ENCODE results near the gene BEAN1.

- TF ChIP-seq CTCF (IDR thresholded peaks at IDR 0.05) (no peak), EP300 (IDR thresholded peaks at IDR 0.05; ENCODE audit: borderline replicate concordance in 1 of 2, low read depth in 1 of 2, low read length in 1 of 2) (no peak), RAD21 (IDR thresholded peaks at IDR 0.05; ENCODE audit: low read length) (no peak), EZH2phosphoT487 (IDR thresholded peaks at IDR 0.05; ENCODE audit: borderline replicate concordance, low read depth) (no peak), NRF1 (IDR thresholded peaks at IDR 0.05; ENCODE audit: low read depth, low read length) (no peak), RCOR1 (IDR thresholded peaks at IDR 0.05; ENCODE audit: low read length) (no peak)
These were observed 43.0 kb downstream of the BEAN1 start for GRCh38 chr16:66469947-66470546.

All from SK-N-SH (cell line).